ENCODE results near the gene ATP2B2. TPM values are rescaled to one million over a fixed set of nuclear protein-coding genes. Genes with fewer than 3 reads are reported as not detected.
A peak's percentile ranks its signal among the peaks of the same experiment; 100 is the strongest.

The ATP2B2 gene
- total and polyA plus RNA-seq, 2 experiments from 2014 or later, result 0.42 to 0.63 TPM

DNA sequence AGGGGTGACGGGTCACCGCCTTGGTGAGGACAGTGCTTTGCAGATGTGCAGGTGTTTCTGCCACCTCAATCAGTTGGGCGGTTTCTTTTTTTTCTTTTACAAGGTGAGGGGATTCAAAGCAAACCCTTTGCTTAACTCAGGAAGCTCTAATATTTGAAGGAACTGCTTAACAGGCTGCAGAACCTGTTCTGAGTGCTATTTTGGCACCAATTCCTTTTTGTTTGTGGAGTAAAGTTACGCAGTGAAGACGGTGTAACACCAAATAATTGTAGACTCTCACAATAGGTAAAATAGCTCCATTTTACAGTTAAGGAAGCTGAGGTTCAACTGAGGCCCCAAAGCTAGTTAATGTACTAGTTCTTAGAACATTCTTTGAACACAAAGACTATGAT, 219.3 kb downstream of the ATP2B2 start:
- no peaks in the 10 kb centered on the region for H4K20me1 ChIP-seq (replicated peaks; ENCODE audit: insufficient read depth)
- peak overlapping the region; percentile 72 for H3K27ac Mint-ChIP-seq
- H3K4me3 Mint-ChIP-seq, result no peak overlapping the region
- no peak overlapping the region for H3K4me3 ChIP-seq
- H3K27me3 Mint-ChIP-seq (ENCODE audit: insufficient read depth, low read depth, poor library complexity), result peaks cover 5% of the 10 kb centered on the region
- H3K27ac ChIP-seq (ENCODE audit: low read depth), result no peak overlapping the region
- peaks cover 8% of the 10 kb centered on the region; the same call in 1 of the 2 replicates for H3K4me1 ChIP-seq (ENCODE audit: insufficient read depth)
- peaks cover 15% of the 10 kb centered on the region for H3K4me1 Mint-ChIP-seq
- H3K4me2 ChIP-seq, result no peak overlapping the region
- H3K9me2 ChIP-seq (ENCODE audit: insufficient read depth), result no peaks in the 10 kb centered on the region
- H3K79me2 ChIP-seq (replicated peaks; ENCODE audit: insufficient read depth), result no peaks in the 10 kb centered on the region
- ATAC-seq (no peak), DNase-seq (ENCODE audit: low spot score) (no peak)
- H3K36me3 Mint-ChIP-seq (ENCODE audit: low read depth), result peaks cover 15% of the 10 kb centered on the region
- H3K36me3 ChIP-seq (ENCODE audit: insufficient read depth), result peaks cover 3% of the 10 kb centered on the region; the same call in 1 of the 2 replicates
- no peak for TF ChIP-seq POLR2AphosphoS5 (IDR thresholded peaks at IDR 0.05; ENCODE audit: low read depth)
- TF ChIP-seq, protein P1, sequence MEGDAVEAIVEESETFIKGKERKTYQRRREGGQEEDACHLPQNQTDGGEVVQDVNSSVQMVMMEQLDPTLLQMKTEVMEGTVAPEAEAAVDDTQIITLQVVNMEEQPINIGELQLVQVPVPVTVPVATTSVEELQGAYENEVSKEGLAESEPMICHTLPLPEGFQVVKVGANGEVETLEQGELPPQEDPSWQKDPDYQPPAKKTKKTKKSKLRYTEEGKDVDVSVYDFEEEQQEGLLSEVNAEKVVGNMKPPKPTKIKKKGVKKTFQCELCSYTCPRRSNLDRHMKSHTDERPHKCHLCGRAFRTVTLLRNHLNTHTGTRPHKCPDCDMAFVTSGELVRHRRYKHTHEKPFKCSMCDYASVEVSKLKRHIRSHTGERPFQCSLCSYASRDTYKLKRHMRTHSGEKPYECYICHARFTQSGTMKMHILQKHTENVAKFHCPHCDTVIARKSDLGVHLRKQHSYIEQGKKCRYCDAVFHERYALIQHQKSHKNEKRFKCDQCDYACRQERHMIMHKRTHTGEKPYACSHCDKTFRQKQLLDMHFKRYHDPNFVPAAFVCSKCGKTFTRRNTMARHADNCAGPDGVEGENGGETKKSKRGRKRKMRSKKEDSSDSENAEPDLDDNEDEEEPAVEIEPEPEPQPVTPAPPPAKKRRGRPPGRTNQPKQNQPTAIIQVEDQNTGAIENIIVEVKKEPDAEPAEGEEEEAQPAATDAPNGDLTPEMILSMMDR (conservative IDR thresholded peaks at IDR 0.05; ENCODE audit: low read depth in 2 of 2), result no peak
- TF ChIP-seq, protein P2, sequence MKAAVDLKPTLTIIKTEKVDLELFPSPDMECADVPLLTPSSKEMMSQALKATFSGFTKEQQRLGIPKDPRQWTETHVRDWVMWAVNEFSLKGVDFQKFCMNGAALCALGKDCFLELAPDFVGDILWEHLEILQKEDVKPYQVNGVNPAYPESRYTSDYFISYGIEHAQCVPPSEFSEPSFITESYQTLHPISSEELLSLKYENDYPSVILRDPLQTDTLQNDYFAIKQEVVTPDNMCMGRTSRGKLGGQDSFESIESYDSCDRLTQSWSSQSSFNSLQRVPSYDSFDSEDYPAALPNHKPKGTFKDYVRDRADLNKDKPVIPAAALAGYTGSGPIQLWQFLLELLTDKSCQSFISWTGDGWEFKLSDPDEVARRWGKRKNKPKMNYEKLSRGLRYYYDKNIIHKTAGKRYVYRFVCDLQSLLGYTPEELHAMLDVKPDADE (IDR thresholded peaks at IDR 0.05), result no peak
- TF ChIP-seq, protein P3, sequence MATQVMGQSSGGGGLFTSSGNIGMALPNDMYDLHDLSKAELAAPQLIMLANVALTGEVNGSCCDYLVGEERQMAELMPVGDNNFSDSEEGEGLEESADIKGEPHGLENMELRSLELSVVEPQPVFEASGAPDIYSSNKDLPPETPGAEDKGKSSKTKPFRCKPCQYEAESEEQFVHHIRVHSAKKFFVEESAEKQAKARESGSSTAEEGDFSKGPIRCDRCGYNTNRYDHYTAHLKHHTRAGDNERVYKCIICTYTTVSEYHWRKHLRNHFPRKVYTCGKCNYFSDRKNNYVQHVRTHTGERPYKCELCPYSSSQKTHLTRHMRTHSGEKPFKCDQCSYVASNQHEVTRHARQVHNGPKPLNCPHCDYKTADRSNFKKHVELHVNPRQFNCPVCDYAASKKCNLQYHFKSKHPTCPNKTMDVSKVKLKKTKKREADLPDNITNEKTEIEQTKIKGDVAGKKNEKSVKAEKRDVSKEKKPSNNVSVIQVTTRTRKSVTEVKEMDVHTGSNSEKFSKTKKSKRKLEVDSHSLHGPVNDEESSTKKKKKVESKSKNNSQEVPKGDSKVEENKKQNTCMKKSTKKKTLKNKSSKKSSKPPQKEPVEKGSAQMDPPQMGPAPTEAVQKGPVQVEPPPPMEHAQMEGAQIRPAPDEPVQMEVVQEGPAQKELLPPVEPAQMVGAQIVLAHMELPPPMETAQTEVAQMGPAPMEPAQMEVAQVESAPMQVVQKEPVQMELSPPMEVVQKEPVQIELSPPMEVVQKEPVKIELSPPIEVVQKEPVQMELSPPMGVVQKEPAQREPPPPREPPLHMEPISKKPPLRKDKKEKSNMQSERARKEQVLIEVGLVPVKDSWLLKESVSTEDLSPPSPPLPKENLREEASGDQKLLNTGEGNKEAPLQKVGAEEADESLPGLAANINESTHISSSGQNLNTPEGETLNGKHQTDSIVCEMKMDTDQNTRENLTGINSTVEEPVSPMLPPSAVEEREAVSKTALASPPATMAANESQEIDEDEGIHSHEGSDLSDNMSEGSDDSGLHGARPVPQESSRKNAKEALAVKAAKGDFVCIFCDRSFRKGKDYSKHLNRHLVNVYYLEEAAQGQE (IDR thresholded peaks at IDR 0.05; ENCODE audit: unreplicated experiment), result no peak
- no peak for TF ChIP-seq STAT1 (IDR thresholded peaks at IDR 0.05; ENCODE audit: unreplicated experiment)
- TF ChIP-seq ZNF114 (CRISPR knock-in tag; IDR thresholded peaks at IDR 0.05), result no peak
- no peak for TF ChIP-seq NANOG (IDR thresholded peaks at IDR 0.05; ENCODE audit: borderline replicate concordance)
- TF ChIP-seq JUNB (IDR thresholded peaks at IDR 0.05; ENCODE audit: unreplicated experiment), result no peak
- TF ChIP-seq EZH2 (IDR thresholded peaks at IDR 0.05; ENCODE audit: low read depth, unreplicated experiment), result no peak
- no peaks in the 10 kb centered on the region for H3K9me3 Mint-ChIP-seq
- H3K27me3 ChIP-seq (ENCODE audit: insufficient read depth), result no peaks in the 10 kb centered on the region
- H3F3A ChIP-seq (replicated peaks; ENCODE audit: low read depth), result no peaks in the 10 kb centered on the region
- no peak overlapping the region for H2AFZ ChIP-seq

Measured in GM23338 (cell line).